Endothelial cell (in vitro differentiated cells): ENCODE results near the gene ILKAP. TPM values are rescaled to one million over a fixed set of nuclear protein-coding genes. Genes with fewer than 3 reads are reported as not detected.
A peak's percentile ranks its signal among the peaks of the same experiment; 100 is the strongest.

ENCODE experiments used
- DNase-seq: peaks from one replicate; pipeline ENCODE4 v3.0.0; 2021; ENCODE audit warnings: low spot score
- H3K27ac Mint-ChIP-seq: one replicate; pipeline ENCODE4 v1.8.0; 2021; ENCODE audit warnings: mixed read lengths, inconsistent platforms; ENCODE audit not compliant: unreplicated experiment
- H3K27me3 Mint-ChIP-seq: one replicate; pipeline ENCODE4 v1.8.0; 2021; ENCODE audit warnings: mild to moderate bottlenecking, moderate library complexity, mixed read lengths, inconsistent platforms; ENCODE audit not compliant: unreplicated experiment
- H3K36me3 Mint-ChIP-seq: one replicate; pipeline ENCODE4 v1.8.0; 2021; ENCODE audit warnings: mild to moderate bottlenecking, low read depth, mixed read lengths, inconsistent platforms; ENCODE audit not compliant: unreplicated experiment
- H3K4me1 Mint-ChIP-seq: one replicate; pipeline ENCODE4 v1.8.0; 2021; ENCODE audit warnings: mild to moderate bottlenecking, mixed read lengths, inconsistent platforms; ENCODE audit not compliant: unreplicated experiment
- H3K4me3 Mint-ChIP-seq: one replicate; pipeline ENCODE4 v1.8.0; 2021; ENCODE audit warnings: mild to moderate bottlenecking, mixed read lengths, inconsistent platforms; ENCODE audit not compliant: unreplicated experiment
- H3K9me3 Mint-ChIP-seq: one replicate; pipeline ENCODE4 v1.8.0; 2021; ENCODE audit warnings: mixed read lengths, inconsistent platforms; ENCODE audit not compliant: unreplicated experiment
- total RNA-seq: library from RNA; stranded (reverse); fragmentation: NEBNext Ultra II Directional; extraction: Animal tissue kit (Norgen Biotek cat#: 25700); gene quantifications from one replicate; pipeline ENCODE4 v1.2.1, GENCODE V29; 2021; ENCODE audit not compliant: unreplicated experiment
- TF ChIP-seq, protein P1 (sequence below): fragments of 200-600 bp; sonication (generic); IDR thresholded peaks from one replicate; pipeline ENCODE4 v1.5.0; 2021; ENCODE audit warnings: antibody characterized with exemption; ENCODE audit not compliant: unreplicated experiment

ILKAP gene
- total RNA-seq, 1 donor from 2014 or later, result 43.0 TPM

- peaks cover 3% of the 10 kb centered on the region for H3K4me1 Mint-ChIP-seq
- H3K4me3 Mint-ChIP-seq, result no peak overlapping the region
- peak; percentile 58 for DNase-seq
- H3K36me3 Mint-ChIP-seq, result peaks cover 8% of the 10 kb centered on the region
- H3K9me3 Mint-ChIP-seq, result no peaks in the 10 kb centered on the region
- H3K27me3 Mint-ChIP-seq, result peaks cover 10% of the 10 kb centered on the region
- TF ChIP-seq, protein P1, sequence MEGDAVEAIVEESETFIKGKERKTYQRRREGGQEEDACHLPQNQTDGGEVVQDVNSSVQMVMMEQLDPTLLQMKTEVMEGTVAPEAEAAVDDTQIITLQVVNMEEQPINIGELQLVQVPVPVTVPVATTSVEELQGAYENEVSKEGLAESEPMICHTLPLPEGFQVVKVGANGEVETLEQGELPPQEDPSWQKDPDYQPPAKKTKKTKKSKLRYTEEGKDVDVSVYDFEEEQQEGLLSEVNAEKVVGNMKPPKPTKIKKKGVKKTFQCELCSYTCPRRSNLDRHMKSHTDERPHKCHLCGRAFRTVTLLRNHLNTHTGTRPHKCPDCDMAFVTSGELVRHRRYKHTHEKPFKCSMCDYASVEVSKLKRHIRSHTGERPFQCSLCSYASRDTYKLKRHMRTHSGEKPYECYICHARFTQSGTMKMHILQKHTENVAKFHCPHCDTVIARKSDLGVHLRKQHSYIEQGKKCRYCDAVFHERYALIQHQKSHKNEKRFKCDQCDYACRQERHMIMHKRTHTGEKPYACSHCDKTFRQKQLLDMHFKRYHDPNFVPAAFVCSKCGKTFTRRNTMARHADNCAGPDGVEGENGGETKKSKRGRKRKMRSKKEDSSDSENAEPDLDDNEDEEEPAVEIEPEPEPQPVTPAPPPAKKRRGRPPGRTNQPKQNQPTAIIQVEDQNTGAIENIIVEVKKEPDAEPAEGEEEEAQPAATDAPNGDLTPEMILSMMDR, result peak; percentile 87
- H3K27ac Mint-ChIP-seq, result no peak overlapping the region
Measured at GRCh38 chr2:238139196-238140039, 64.1 kb downstream of the ILKAP start.

DNA sequence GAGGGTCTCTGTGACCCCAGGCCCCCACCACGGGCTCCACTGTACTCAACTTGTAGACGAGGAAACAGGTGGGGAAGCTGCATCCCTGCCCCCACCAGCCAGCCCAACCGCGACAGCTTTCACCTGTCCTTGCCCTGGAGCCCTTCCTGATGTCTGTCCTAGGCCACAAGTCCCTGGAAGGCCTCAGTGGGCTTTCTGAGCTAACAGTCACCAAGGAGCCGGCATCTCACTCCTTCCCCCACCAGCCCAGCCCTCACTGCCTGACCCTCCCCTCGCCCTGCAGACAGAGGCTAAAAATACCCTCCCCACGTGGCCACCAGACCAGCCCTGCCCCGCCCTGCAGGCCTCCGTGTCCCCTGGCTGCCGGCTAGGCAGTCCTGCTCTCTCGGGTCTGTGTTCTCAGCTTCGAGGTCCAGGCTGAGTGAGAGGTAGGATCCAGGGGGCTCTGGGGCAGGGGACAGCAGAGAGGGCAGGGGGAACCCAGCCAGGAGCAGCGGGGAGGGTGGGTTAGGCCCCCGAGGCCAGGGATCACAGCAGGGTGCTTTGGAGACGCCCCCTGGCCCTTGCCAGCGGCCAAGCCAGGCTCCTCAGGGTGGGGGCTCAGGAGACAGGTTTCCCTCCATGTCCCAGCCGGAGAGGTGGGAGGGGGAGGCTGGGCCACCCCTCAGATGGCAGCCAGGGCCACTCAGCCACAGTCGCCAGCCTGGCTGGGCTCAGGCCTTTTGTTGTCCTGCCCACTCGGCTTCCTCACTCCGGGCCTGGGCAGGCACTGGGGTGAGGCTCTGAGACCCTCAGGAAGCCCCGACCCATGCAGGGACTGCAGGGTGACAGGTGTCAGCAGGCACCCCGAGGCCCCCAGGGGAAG is 64.9 kb downstream of the ILKAP start, which contains the start of gene KLHL30:
TSS of gene KLHL30 (plus strand) at position 338 of the 865 bp plus-strand sequence. CDS start 2,087 bp downstream, outside the sequence.
- Mint-ChIP-seq H3K4me3 (no peak within 1 kb of the TSS), H3K27me3 (peaks cover 10% of the 10 kb centered on the region), H3K27ac (no peak within 1 kb of the TSS), H3K4me1 (peaks cover 3% of the 10 kb centered on the region), H3K36me3 (peaks cover 3% of the 10 kb centered on the region), H3K9me3 (no peaks in the 10 kb centered on the region)
- TF ChIP-seq, protein P1, result no peak
- no peak for DNase-seq

DNA sequence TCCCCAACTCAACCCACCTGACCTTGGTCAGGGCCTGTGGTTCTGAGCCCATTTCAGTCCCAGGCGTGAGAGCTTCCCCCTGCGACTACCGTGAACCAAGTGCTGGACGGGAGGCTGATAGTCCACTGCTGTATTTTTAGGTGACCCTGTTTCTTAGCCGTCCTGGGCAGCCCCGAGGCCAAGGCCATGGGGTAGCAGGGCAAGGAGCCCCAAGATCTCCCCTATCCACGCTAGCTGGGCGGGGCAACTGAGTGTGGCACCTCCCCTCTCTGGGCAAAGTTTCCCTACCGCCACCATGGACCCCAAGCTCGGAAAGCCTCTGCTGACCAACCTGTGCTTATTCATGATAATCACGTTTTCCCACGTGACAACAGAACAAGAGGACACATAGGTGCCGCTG is 65.6 kb downstream of the ILKAP start:
- Mint-ChIP-seq H3K4me3 (no peak overlapping the region), H3K27me3 (peaks cover 13% of the 10 kb centered on the region), H3K4me1 (peaks cover 3% of the 10 kb centered on the region), H3K9me3 (no peaks in the 10 kb centered on the region), H3K27ac (no peak overlapping the region), H3K36me3 (peaks cover 3% of the 10 kb centered on the region)
- no peak for DNase-seq
- TF ChIP-seq, protein P1, result no peak

GRCh38 chr2:238136820-238137537 is 66.5 kb downstream of the ILKAP start:
- H3K27ac Mint-ChIP-seq, result no peak overlapping the region
- H3K4me3 Mint-ChIP-seq, result no peak overlapping the region
- TF ChIP-seq, protein P1, result no peak
- peaks cover 3% of the 10 kb centered on the region for H3K4me1 Mint-ChIP-seq
- H3K27me3 Mint-ChIP-seq, result peaks cover 14% of the 10 kb centered on the region
- DNase-seq, result no peak
- H3K36me3 Mint-ChIP-seq, result peaks cover 3% of the 10 kb centered on the region
- no peaks in the 10 kb centered on the region for H3K9me3 Mint-ChIP-seq
